ENCODE data around the gene MYADML2. TPM values are rescaled to one million over a fixed set of nuclear protein-coding genes. Genes with fewer than 3 reads are reported as not detected.
A peak's percentile ranks its signal among the peaks of the same experiment; 100 is the strongest.

MYADML2 gene
- total RNA-seq (2014; rRNA removed) (not detected in 2 replicates), Bru-seq, nascent RNA (not detected), BruChase-seq, experiment 1, labeled RNA remaining after a 6-hour chase (percentile 10 among the genes with signal in this experiment), BruChase-seq, experiment 2, labeled RNA remaining after a 2-hour chase (not detected)
- long read RNA-seq, result 0 reads

GRCh38 chr17:81947189-81947588 lies at the start of gene MYADML2:
Gene MYADML2 (minus strand): TSS chr17:81947233. CDS start chr17:81941741, 5,492 bp downstream.
- DNase-seq (no peak), ATAC-seq (no peak)
- Histone ChIP-seq H3K4me3 (ENCODE audit: low read length) (no peak within 1 kb of the TSS), H2AFZ (ENCODE audit: low read length) (no peak within 1 kb of the TSS), H3K79me2 (ENCODE audit: low read length) (no peaks in the 10 kb centered on the region), H3K9me3 (ENCODE audit: low read length) (no peaks in the 10 kb centered on the region), H3K36me3 (ENCODE audit: low read depth, low read length) (no peaks in the 10 kb centered on the region), H3K4me2 (ENCODE audit: low read length) (no peak within 1 kb of the TSS), H3K9ac (ENCODE audit: low read length) (no peak within 1 kb of the TSS), H3K27me3 (ENCODE audit: low read length) (no peaks in the 10 kb centered on the region), H4K20me1 (ENCODE audit: low read length) (no peaks in the 10 kb centered on the region), H3K27ac (ENCODE audit: low read length) (no peak within 1 kb of the TSS), H3F3A (ENCODE audit: low read length, unreplicated experiment) (no peaks in the 10 kb centered on the region), H3K9me2 (replicated peaks; ENCODE audit: low read length) (no peaks in the 10 kb centered on the region), H3K4me1 (ENCODE audit: insufficient read depth, low read length) (no peaks in the 10 kb centered on the region)
- no TSS peak for BruUV-seq (replicated peaks)
- ChIA-PET POLR2A (ENCODE audit: unreplicated experiment) (no interaction called here), CTCF (no interaction called here)
- TF ChIP-seq EZH2phosphoT487 (IDR thresholded peaks at IDR 0.05; ENCODE audit: borderline replicate concordance, low read length), result no peak
- no peak for TF ChIP-seq CTCF (conservative IDR thresholded peaks at IDR 0.05; ENCODE audit: low read depth, low read length)
- intact Hi-C loops (cut with micrococcal nuclease), result no loop called here

- Histone ChIP-seq H3K36me3 (ENCODE audit: low read depth, low read length) (no peaks in the 10 kb centered on the region), H3K4me2 (ENCODE audit: low read length) (no peak overlapping the region), H2AFZ (ENCODE audit: low read length) (no peak overlapping the region), H3K27me3 (ENCODE audit: low read length) (no peaks in the 10 kb centered on the region), H3F3A (ENCODE audit: low read length, unreplicated experiment) (no peaks in the 10 kb centered on the region), H3K79me2 (ENCODE audit: low read length) (no peaks in the 10 kb centered on the region), H3K9me2 (replicated peaks; ENCODE audit: low read length) (no peaks in the 10 kb centered on the region), H3K4me1 (ENCODE audit: insufficient read depth, low read length) (peaks cover 12% of the 10 kb centered on the region), H3K27ac (ENCODE audit: low read length) (no peak overlapping the region), H3K4me3 (ENCODE audit: low read length) (no peak overlapping the region), H4K20me1 (ENCODE audit: low read length) (no peaks in the 10 kb centered on the region), H3K9me3 (ENCODE audit: low read length) (no peaks in the 10 kb centered on the region), H3K9ac (ENCODE audit: low read length) (no peak overlapping the region)
- no peak for ATAC-seq
- BruUV-seq (replicated peaks), result no TSS peak
- intact Hi-C loops (cut with micrococcal nuclease), result no loop called here
- POLR2A ChIA-PET (ENCODE audit: unreplicated experiment), result no interaction called here
- no peak for DNase-seq
- TF ChIP-seq EZH2phosphoT487 (IDR thresholded peaks at IDR 0.05; ENCODE audit: borderline replicate concordance, low read length), result no peak
- no peak for TF ChIP-seq CTCF (conservative IDR thresholded peaks at IDR 0.05; ENCODE audit: low read depth, low read length)
- CTCF ChIA-PET, result no interaction called here
Observed at GRCh38 chr17:81996232-81996756, 49.3 kb upstream of the MYADML2 start.

- Histone ChIP-seq H3K9me2 (replicated peaks; ENCODE audit: low read length) (no peaks in the 10 kb centered on the region), H4K20me1 (ENCODE audit: low read length) (no peaks in the 10 kb centered on the region), H2AFZ (ENCODE audit: low read length) (no peak overlapping the region), H3K79me2 (ENCODE audit: low read length) (no peaks in the 10 kb centered on the region), H3K27me3 (ENCODE audit: low read length) (no peaks in the 10 kb centered on the region), H3F3A (ENCODE audit: low read length, unreplicated experiment) (no peaks in the 10 kb centered on the region), H3K9me3 (ENCODE audit: low read length) (no peaks in the 10 kb centered on the region), H3K4me1 (ENCODE audit: insufficient read depth, low read length) (peaks cover 16% of the 10 kb centered on the region), H3K4me2 (ENCODE audit: low read length) (no peak overlapping the region), H3K36me3 (ENCODE audit: low read depth, low read length) (no peaks in the 10 kb centered on the region), H3K4me3 (ENCODE audit: low read length) (no peak overlapping the region), H3K27ac (ENCODE audit: low read length) (no peak overlapping the region), H3K9ac (ENCODE audit: low read length) (no peak overlapping the region)
- ChIA-PET POLR2A (ENCODE audit: unreplicated experiment) (no interaction called here), CTCF (no interaction called here)
- ATAC-seq (no peak), DNase-seq (no peak)
- TF ChIP-seq CTCF (conservative IDR thresholded peaks at IDR 0.05; ENCODE audit: low read depth, low read length), result peak; percentile 16; the same call in 1 of the 2 replicates
- no peak for TF ChIP-seq EZH2phosphoT487 (IDR thresholded peaks at IDR 0.05; ENCODE audit: borderline replicate concordance, low read length)
- TF ChIP-seq EZH2 (IDR thresholded peaks at IDR 0.05; ENCODE audit: low read length, unreplicated experiment), result no peak
- intact Hi-C loops (cut with micrococcal nuclease), result no loop called here
- no TSS peak for BruUV-seq (replicated peaks)
Observed at GRCh38 chr17:81995463-81996231, 48.6 kb upstream of the MYADML2 start.
